HG03460 (cell line): ENCODE data around the gene SPAG5.

Experiments used
- ATAC-seq: cut with Tn5 transposase; IDR thresholded peaks from one replicate; pipeline ENCODE4 v1.9.1; 2021; ENCODE audit not compliant: unreplicated experiment

The SPAG5 gene

DNA sequence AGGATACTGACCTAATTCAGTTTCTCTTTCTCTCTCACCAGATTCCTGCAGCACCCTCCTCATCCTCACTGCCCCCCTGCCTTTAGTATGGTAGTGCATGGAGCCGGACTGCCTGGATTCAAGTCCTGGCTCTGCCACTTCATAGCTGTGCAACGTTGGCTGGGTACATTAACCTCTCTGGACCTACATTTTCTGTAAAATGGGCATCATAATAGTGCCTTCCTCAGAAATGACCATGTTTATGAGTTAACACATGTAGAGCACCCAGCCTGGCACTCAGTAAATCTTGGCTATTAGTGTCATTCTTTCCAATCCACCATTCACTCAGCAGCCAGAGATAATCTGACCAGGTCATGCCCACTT lies 53.7 kb downstream of the SPAG5 start:
- ATAC-seq, result no peak

DNA sequence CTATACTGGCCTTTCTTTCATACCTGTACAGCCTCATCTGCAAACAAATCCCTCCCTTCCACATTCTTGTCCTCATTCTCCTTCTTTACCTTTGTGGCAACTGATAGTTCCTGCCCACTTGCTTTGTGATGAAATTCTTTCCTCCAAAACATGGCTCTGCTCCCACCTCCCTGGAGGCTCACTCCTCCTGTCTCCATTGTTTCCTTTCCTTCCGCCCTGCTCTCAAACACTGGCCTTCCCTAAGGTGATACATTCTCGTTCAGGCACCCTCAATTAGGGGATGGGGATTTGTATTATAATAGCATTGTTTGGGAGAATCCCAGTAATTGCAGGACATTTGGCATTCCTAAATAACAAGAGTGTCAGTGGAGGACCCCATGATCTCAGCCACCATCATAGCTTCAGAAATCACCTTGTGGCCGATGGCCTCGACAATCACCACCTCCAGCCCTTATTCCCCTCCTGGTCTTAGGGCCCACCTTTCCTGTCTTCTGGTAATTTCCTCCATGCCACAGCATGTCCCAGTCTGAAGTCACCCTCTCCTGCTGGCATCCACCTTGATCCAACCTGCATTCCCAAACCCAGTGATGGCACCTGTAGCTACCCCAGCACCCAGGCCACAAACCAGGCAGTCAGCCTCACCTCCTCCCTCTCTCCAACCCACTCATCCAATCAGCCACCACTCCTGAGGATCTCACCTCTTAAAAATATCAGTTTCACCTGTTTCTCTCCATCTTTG lies 54.3 kb downstream of the SPAG5 start:
- ATAC-seq, result no peak

- no peak for ATAC-seq
Measured at GRCh38 chr17:28541439-28541838, 57.4 kb downstream of the SPAG5 start.

DNA sequence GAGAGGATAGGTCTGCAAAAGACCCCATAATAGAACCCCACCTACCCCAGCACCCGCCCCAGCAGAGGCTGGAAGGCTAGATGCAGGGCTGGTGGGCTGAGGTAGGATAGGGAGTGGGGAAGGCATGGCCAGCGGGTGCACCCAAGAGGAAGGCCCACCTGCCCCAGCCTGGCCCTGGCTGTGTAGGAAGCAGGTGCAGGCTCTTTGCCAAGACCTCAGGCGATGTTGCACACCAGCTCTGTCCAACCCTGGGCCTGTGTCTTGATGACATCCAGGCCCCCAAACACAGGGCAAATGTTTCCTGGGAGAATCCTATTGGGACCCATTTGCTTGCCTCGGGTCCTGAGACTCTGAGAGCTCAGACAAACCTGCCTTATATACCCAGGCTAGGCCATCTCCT lies 58.6 kb downstream of the SPAG5 start:
- no peak for ATAC-seq

- no peak for ATAC-seq
Measured at GRCh38 chr17:28538296-28538895, 60.4 kb downstream of the SPAG5 start.

GRCh38 chr17:28537219-28537610 lies 61.6 kb downstream of the SPAG5 start:
- ATAC-seq, result no peak

- ATAC-seq, result no peak
Measured at GRCh38 chr17:28536532-28537218, 62.1 kb downstream of the SPAG5 start.

DNA sequence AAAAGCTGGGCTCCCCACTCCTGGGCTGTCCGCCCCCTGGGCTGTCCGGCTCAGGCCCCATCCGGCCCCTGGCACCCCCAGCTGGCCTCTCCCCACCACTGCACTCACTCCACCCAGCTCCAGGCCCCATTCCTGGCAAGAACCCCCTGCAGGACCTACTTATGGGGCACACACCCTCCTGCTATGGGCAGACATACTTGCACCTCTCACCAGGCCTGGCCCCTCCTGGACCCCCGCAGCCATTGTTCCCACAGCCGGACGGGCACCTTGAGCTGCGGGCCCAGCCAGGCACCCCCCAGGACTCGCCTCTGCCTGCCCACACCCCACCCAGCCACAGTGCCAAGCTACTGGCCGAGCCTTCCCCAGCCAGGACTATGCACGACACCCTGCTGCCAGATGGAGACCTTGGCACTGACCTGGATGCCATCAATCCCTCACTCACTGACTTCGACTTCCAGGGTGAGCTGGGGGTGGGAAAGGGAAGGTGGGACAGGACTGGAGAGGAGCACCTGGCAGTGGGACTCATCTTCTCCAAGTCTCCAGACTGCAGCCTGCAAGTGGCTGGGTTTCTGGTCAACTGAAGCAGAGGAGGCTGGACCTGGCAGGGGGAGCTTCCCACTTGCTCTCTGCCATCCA lies 64.0 kb downstream of the SPAG5 start:
- ATAC-seq, result no peak

DNA sequence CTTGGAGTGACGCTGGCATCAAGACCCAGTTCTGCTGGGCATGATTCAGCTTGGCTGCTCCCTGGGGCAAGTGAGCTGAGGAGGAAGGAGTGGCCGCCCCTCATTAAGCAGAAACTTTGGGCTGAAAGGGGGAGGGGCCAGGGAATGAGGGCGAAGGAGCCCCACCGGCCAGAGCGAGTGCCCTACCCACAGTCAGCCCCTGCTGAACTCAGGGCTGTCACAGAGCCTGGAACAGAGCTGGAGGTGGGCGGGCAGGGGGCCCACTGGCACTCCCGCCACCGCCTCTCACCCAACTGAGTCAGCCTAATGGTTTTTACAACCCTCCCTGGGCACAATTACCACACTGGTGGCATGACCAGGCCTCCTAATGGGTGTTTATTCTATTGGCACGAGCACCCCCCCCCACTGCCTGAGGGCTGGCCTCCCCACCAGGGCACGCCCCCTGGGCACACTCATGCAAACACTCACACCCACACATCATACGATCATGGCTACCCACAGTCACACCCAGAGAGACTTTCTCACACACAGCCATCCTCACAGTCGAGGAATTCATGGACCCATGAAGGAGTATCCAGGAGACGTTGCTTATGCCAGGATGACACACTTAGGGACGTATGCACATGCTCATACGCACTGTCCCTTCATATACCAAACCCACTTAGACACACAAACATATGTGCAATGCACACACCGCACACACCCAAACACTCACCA lies 65.6 kb downstream of the SPAG5 start:
- ATAC-seq, result no peak

GRCh38 chr17:28532050-28532960 lies 66.5 kb downstream of the SPAG5 start:
- no peak for ATAC-seq

DNA sequence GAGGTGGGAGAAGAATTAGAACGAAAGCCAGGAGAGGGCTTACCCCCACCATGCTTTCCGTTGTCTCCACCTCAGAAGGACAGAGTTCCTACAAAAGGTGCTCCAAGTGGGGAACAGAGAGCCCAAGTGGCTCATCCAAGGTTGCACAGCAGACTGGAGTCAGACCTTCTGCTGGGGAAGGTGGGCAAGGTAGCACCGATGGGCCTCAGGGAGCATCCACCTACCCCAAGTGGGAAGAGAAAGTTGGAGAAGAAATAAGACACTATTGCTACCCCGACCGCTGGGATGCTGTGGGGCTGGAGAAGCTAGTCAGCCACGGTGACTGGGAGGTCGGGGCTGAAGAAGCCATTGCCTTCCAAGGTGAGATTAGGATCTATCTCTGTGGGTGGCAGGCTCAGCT lies 67.9 kb downstream of the SPAG5 start:
- ATAC-seq, result no peak

DNA sequence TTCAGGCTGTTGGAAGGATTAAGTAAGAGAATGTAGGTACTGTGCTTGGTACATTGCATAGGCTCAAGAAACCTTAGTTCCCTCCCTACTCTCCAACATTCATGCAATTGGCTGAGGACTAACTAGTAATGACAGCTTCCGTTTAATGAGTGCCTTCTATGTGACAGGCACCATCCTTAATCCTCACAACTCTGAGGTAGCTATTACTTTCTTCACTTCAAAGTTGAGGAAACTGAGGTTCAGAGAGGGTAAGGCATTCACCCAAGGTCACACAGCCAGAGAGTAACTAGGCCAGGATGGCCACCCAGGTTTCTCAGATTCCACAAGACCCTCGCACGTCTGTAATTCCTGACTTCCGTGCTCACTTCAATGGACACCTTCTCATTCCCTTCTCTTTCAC lies 68.6 kb downstream of the SPAG5 start:
- no peak for ATAC-seq

- ATAC-seq, result no peak
Measured at GRCh38 chr17:28529013-28529400, 69.8 kb downstream of the SPAG5 start.

GRCh38 chr17:28528327-28529012 lies 70.4 kb downstream of the SPAG5 start:
- ATAC-seq, result no peak

- ATAC-seq, result no peak
Measured at GRCh38 chr17:28527859-28528258, 71.0 kb downstream of the SPAG5 start.
